Stimulated activated CD8-positive, alpha-beta memory T cell treated with anti-CD3 and anti-CD28 coated beads, Interleukin-4, amount 100 ng/mL, for 4 hours (primary cell): ENCODE measurements around the gene USP16.
"Not testable (repeated sequence)": the region's sequence is repeated elsewhere in the genome, so short reads cannot be mapped to it uniquely, and the experiment has no call there.

Experiments
- DNase-seq, 2 donors: peaks; one replicate each; pipeline ENCODE4 v3.0.0-alpha.2; 2020; ENCODE audit warnings: low read depth in 2 of 2, low spot score in 1 of 2

The USP16 gene

GRCh38 chr21:29024474-29025327, at the start of gene USP16:
TSS of gene USP16 (plus strand) at chr21:29024668. CDS start at chr21:29027914, 3,246 bp downstream.
- peak; percentile 88 for DNase-seq

GRCh38 chr21:28975397-28975796, 49.1 kb upstream of the USP16 start:
- no peak for DNase-seq

DNA sequence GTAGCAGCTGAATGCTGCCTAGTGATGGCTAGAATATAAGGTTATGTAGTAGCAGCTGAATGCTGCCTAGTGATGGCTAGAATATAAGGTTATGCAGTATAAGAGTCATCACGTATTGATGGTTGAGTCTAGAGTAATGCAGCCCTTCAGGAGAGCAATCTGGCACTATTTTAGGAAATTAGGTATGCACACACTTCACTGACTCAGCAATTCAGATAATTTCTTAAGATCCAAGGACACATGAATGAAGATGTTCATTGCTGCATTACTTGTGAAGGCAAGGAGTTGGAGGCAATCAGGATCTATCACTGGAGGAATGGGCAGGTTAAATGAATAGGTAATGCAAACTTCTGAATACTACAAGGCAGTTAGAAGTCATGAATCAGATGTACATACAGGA, 45.4 kb upstream of the USP16 start:
- no peak for DNase-seq

- DNase-seq = no peak
Measured at GRCh38 chr21:28982637-28983036, 41.8 kb upstream of the USP16 start.

DNA sequence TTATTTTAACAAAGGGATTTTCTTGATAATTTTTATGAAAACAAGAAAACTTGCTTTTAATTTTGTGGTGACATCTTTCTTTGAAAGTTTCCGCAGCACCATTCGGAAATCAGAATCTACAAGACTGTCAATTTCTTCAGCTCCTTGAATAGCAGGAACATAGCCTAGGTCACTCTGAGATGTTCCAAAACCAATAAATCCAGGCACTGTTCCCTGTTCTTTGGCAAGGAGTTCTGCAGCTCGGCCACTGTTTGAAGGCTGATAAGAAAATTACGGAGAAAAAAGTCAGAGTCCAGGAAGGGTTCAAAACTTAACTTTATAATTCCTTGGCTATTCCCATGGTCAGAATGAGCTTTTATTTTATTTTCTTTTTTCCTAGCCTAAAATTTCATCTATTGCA, 37.8 kb upstream of the USP16 start:
- DNase-seq = no peak

DNA sequence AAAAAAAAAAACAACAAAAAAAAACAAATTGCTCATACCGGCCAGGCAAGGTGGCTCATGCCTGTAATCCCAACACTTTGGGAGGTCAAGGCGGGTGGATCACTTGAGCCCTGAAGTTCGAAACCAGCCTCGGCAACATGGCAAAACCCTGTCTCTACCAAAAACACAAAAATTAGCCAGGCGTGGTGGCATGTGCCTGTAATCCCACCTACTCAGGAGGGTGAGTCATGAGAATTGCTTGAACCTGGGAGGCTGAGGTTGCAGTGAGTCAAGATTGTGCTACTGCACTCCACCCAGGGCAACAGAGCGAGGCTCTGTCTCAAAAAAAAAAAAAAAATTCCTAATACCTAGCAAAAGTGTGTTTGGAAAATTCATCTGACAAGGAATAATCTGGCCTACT, 36.3 kb upstream of the USP16 start:
- not testable (repeated sequence) for DNase-seq

GRCh38 chr21:28991861-28992525, 32.5 kb upstream of the USP16 start:
- DNase-seq = no peak

DNA sequence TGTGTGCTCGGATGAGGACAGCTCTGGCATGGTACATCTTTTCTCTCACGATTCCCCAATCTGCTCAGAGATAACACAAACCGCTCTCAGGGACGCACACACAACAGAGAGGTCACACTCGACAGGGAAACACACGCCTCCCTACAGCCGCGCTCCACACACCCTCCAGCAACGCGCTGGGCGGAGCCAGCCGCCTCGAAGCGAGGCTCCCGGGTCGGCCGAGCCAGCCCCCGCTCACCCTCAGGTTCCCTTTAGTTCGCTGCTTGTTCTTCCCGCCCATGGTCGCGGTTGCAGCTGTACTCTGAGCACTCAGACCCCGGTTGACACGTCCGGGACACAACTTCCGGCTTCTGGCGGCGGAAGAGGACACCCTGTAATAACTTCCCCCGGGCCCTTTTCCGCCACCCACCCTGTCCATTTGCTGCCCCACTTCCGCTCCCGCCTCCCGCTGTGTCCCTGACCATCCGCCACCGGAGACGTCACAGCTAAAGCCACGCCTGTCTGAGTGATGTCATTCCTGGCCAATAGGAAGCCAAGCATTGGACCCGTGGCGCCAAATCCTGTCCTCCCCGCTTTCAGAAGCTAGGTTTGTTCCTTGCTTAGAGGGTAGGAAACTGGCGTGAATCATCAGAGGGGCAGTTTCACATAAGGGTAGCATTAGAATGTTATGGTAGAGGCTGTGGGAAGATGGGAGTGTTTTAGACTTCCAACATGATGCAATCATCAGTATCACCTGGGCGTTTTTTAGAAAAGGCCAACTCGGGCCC, 31.8 kb upstream of the USP16 start, which contains the start of gene LTN1:
Gene LTN1, minus strand, starts transcription at position 352 of the 767 bp plus-strand sequence. Its CDS starts 72 bp downstream, at position 280.
- peak; percentile 98 for DNase-seq

DNA sequence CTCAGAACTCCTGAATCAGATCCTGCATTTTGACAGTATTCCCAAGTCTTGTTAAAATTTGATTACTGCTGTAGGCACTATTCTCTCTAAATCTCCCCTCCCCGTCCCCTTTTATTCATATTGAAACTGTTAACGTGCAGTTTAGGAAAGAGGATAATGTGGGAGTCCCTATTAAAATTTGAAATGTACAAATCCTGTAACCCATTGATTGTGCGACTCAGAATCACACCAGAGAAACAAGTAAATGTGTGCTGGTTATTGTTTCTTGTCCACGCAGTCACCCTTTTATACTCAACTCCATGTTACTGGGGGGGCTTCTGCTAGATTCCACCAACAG, 31.2 kb upstream of the USP16 start:
- DNase-seq = no peak

DNA sequence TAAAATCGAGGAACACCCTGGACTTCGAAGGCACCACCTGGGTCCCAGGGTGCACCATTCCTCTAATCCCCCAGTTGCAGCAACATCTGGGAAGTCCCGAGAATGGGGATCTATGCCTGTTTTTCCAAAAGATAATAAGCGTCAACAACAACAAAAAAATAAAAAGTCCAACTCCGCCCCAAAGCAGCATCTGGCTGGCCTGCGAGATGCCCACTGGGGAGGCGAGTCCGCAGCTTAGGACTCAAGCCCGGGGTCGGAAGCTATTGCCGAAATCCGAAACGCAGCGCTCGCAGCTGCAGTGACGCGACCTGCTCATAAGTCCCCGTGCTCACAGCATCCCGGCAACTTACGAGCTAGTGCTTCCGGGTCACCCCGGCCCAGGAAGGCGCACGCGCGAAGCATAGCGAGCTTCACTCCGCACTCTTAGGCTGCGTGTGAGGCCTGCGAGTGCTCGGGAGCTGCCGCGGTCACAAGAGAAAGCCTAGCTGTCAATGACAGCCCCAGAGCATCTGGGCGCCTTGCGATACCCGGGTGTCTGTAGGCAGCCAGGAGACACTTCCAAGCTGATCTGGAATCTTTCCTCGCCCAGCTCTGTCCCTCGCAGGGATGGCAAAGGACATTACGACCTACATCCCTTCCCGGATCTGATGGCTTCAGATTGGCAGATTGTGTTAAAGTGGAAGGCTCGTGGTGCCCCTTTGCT, 21.9 kb upstream of the USP16 start:
- peak; percentile 84 to 88 for DNase-seq

DNA sequence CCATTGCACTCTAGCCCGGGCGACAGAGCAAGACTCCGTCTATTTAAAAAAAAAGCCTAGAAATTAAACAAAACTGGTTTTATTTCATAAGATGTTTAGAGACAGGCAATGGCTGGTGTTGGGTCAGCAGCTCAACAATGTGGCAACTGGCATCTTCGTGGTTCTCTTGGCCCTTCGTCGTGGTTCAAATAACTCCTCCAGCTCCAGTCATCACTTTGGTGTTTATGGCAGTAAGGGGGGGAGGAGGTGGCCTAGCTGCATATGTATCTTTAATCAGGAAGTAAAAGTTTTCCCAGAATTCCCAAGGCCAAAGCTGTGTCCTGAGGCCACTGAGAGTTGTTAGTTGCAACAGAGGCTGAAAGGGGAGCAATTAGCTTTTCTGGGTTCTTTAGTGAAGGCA, 18.8 kb upstream of the USP16 start:
- no peak for DNase-seq

GRCh38 chr21:29007135-29007534, 17.3 kb upstream of the USP16 start:
- DNase-seq = no peak

DNA sequence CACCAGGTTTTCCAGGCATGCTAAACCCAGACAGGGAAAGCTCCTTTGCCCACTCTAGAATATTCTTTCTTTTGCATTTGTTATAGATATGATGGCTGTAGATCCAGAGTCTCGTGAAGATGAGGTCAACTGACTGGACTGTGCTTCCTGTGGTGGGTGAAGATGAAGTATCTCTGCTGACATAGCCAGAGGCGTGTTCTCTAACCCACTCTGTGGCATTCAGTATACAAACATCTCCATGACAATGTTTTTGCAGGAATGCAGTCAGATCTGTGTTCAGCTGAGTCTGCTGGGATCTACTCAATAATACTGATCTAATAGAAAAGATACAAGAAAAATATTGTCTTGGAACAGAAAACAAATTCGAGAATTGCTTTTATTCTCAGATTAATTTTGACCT, 16.7 kb upstream of the USP16 start:
- no peak for DNase-seq

DNA sequence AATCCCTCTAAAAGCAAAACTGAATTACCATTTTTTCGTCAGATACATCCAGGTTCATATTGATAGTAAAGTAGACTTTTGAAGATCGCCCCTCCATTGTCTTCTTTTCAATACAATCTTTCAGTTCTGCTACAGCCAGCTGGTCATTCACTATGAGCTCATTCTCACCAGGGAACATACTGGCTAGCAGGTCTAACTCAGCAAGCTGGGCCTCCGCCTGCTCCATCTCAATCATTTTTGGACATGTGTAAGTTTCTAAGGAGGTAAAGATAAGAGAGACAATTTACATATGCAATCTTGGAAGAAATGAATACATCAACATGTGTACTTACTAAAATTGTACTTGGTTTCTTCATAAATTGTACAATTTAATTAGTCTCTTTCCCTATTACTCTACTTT, 16.1 kb upstream of the USP16 start:
- DNase-seq = no peak

DNA sequence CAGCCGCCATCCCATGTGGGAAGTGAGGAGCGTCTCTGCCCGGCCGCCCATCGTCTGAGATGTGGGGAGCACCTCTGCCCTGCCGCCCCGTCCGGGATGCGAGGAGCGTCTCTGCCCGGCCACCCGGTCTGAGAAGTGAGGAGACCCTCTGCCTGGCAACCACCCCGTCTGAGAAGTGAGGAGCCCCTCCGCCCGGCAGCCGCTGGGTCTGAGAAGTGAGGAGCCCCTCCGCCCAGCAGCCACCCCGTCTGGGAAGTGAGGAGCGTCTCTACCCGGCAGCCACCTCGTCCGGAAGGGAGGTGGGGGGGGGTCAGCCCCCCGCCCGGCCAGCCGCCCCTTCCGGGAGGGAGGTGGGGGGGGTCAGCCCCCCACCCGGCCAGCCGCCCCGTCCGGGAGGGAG, 13.2 kb upstream of the USP16 start:
- not testable (repeated sequence) for DNase-seq

- no peak for DNase-seq
Measured at GRCh38 chr21:29017639-29018237, 6.7 kb upstream of the USP16 start.

DNA sequence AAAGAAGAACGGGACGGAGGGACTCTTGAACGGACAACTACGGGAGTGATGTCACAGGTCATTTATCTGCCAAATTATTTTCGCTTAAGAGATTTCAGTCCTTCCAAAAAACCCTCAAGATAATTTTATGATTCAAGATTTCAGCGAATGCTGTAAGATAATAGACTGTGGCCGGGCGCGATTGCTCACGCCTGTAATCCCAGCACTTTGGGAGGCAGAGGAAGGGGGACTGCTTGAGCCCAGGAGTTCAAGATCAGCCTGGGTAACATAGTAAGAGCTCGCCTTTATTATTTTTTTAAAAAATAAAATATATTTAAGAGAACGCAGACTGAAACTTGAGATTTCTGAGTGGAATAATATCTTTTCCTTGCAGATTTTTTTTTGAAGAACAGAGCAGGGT, 5.9 kb upstream of the USP16 start:
- no peak for DNase-seq

DNA sequence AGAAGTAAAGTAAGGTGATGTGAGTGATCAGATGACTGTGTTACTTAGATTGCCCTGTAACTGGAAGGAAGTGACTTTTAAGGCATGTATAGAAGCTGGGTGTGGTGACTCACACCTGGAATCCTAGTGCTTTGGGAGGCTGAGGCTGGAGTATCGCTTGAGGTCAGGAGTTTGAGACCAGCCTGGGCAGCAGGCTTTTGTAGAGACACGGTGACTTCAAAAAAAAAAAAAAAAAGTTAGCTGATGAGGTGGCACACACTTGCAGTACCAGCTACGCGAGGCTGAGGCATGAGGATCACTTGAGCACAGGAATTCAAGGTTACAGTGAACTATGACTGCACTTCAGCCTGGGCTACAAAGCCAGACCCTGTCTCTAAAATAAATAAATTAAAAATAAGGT, 2.3 kb upstream of the USP16 start:
- DNase-seq = no peak

DNA sequence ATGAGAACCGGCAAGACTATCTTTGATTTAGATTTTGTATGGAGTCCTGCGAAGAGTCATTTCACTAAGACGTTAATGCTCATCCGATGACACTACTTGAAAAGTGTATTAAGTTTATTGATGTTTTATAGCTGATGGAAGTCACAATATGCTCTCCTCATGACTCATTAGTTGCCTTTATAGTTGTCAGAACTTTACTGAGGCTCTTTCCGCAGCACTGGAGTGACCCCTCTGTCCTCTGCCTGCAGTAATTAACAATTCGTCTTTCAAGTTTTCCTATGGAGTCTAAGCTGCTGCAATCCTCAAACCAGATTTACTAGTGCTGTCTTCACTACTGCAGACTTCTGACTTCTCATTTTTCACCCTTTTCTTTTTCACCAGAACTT, 853 bp downstream of the USP16 start:
- no peak for DNase-seq

- DNase-seq = no peak
Measured at GRCh38 chr21:29029524-29029923, 5.1 kb downstream of the USP16 start.

- DNase-seq = no peak
Measured at GRCh38 chr21:29030909-29031308, 6.4 kb downstream of the USP16 start.
